Activated effector memory CD4-positive, alpha-beta T cell treated with Interleukin-2 at 50 U/mL for 16 hours (primary cell): ENCODE measurements around the gene URAD.

Experiments
- DNase-seq: peaks from one replicate; pipeline ENCODE4 v3.0.0-alpha.2; 2020

URAD gene

GRCh38 chr13:27954406-27954851 is 34.1 kb downstream of the URAD start:
- no peak for DNase-seq

DNA sequence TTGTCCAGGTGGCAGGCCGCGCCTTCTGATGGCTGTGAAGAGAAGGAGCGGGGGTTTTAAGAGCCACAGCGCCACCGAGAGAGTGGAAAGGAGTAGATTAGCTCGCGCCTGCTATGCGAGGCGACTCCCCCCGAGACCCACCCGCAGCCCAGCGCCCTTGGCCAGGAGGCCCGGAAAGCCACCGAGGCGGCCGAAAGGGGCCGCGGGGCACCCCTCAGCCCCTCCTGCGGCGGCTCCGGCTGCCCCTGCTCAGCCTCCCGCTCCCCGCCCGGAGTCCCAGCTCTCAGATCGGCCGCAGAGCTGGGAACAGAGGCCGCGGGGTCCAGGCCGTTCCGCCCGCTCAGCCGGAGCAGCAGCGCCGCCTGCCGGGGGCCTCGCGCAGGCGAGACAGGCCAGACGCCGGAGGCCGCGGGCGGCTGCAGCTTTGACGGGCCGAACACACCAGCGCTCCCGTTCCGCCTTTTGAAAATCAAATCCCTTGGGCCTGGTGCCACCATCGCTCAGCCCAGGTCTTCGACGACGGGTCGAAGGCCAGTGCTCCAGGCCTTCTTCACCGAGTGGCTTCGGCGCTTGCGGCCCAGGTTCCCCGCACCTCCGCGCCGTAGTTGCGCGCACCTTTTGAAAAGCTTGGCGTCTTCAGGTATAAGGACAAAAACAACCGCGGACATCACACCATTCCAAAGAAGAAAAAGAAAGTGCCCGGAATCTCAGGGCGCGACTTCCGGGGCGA is 34.7 kb downstream of the URAD start:
- DNase-seq: peak; percentile 23

DNA sequence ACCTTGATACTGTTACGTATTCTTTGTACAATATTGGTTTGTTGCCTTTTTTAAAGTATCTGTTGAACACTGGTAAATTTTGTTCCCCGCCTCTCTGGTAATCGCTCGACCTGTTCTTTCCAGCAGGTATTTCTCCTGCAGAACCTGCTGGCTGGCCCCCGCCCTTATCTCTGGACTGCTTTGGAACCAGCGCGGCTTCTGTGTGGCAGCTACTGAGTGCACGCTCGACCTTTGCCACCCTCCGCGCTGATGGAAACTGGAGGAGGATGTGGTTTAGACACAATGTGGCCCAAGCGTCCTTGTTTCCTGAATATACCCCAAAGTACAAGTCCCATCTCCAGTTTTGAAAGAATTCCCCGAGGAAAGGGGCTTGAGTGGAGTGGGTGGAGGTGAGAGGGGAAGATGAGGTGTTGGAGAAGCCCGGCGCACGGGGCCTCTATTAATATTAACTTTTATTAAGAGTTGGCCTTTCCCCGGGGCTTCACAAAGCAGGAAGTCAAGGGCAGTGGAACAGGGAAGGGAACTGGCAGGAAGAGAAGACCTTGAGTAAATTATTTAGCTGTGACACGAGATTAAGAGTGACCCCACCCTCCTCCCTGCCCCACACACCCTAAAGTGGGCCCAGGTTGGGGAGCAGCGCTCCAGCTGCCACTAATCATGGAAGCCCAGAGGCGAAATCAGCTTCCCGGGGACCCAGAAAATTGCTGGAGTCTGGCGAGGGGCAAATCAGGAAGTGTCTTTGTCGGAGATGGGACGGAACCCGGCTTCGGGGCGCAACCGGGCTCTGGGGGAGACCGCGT is 35.4 kb downstream of the URAD start:
- DNase-seq: no peak

- no peak for DNase-seq
These were observed 45.5 kb downstream of the URAD start for GRCh38 chr13:27942972-27943371.

GRCh38 chr13:27933580-27934328 is 54.7 kb downstream of the URAD start:
- DNase-seq: no peak

- no peak for DNase-seq
These were observed 55.4 kb downstream of the URAD start for GRCh38 chr13:27933118-27933517.

DNA sequence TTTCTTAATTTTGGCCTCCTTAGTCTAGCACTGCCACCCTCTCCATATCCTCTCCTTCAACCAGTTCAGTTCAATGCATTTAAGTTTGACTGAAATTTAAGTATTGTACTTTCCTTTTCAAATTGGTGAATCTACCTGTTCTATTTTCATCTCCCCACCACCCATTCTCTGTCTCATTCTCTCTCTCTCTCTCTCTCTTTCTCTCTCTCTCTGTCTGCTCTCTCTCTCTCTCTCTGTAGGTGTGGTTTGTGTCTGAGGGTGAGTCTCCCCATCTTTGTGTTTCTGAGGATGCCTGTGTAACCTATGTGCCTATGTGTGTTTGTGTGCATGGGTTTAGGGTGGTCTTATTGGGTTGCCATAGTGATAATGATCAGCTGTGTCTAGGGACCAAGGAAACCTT is 58.6 kb downstream of the URAD start:
- no peak for DNase-seq

DNA sequence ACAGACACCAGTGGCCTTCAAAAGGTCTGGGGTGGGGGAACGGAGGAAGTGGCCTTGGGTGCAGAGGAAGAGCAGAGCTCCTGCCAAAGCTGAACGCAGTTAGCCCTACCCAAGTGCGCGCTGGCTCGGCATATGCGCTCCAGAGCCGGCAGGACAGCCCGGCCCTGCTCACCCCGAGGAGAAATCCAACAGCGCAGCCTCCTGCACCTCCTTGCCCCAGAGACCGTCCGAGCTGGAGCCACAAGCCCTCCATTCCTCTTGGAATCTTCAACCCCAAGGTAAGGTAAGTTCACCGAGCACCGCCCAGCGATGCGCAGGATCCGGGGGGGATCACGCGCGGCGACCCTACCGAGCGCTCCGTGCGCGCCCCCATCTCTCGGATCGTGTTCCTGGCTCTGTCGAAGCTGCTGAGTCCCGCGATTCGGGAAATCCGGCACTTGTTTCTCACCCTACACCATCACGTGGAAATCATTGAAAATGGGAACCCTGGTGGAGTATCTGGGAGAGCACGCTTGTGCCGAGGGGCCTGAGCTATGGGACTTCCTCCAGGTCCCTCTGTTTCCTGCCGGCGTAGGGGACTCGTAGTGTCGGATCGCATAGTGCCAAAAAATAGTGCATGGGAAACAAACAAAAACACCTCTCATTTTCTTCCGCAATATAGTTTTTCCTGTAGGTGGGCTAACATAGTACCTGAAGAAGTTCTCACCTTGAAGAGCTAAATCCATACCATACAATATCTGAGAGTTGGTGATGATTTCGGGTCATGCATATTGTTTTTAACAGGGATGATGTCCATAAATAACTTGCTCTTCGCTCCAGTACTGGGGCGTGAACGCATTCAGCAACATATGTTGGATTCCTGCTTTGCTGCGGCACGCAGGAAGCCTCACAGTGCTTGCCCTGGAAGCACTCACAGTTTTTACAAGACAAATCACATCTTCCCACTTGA is 59.4 kb downstream of the URAD start:
- no peak for DNase-seq

DNA sequence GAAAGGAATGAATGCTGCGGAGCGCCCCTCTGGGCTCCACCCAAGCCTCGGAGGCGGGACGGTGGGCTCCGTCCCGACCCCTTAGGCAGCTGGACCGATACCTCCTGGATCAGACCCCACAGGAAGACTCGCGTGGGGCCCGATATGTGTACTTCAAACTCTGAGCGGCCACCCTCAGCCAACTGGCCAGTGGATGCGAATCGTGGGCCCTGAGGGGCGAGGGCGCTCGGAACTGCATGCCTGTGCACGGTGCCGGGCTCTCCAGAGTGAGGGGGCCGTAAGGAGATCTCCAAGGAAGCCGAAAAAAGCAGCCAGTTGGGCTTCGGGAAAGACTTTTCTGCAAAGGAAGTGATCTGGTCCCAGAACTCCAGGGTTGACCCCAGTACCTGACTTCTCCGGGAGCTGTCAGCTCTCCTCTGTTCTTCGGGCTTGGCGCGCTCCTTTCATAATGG is 60.1 kb downstream of the URAD start:
- DNase-seq: no peak
